ENCODE data around the gene GAGE12J.
"Not testable (repeated sequence)": the region's sequence is repeated elsewhere in the genome, so short reads cannot be mapped to it uniquely, and the experiment has no call there.

GAGE12J gene

DNA sequence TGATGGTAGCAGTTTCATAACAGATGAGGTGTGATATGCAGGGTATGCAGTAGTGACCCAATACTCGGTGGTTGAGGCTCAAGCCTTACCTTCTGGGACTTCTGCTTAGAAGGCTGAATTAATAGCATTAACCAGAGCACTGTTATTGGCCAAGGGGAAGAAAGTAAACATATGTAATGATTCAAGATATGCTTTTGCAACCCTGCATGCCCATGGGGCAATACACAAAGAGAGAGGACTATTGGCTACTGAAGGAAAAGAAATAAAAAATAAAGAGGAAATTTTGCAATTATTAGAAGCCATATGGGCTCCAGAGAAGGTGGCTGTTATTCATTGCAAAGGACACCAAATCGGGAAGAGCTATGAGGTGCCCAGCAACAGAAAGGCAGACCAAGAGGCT, 9.7 kb upstream of the GAGE12J start:
- no peak for DNase-seq

DNA sequence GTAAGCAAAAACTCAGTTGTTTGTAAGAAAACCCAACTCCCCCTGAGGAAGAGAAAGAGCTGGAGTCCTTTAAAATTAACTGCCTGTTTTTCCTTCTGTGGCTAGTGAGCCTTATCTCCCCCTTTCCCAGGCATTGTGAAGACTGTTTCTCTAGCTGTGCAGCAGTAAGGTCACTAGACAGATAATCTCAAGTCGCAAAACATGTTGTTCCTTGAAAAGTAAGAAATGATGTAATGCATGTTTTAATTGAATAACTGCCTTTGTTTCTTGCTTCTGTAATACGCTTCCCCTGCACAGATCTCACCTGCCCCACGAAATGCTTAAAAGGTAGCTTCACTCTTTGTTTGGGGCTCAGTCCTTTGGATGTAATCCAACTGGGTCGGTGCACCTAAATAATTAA, 5.8 kb upstream of the GAGE12J start:
- no peak for DNase-seq

DNA sequence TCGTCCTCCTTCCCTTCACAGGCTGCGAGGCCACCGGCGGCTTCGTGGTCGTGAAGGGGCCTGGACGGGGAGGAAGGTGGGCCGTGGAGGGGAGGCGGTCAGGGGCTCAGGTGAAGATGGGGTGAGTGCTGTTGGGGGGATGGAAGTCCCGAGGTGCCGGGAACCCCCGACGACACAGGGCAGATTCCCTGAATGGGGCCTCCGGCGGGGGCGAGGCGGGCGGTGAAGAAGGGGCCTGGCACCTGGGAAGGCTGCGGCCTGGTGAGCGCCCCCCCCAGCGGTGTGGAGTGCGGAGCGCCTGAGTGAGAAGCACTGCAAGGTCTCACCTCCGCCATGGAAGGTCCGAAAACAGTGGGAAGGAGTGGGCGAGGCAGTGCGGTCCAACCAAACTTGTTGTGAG, 429 bp downstream of the GAGE12J start:
- peak; percentile 17 for DNase-seq

DNA sequence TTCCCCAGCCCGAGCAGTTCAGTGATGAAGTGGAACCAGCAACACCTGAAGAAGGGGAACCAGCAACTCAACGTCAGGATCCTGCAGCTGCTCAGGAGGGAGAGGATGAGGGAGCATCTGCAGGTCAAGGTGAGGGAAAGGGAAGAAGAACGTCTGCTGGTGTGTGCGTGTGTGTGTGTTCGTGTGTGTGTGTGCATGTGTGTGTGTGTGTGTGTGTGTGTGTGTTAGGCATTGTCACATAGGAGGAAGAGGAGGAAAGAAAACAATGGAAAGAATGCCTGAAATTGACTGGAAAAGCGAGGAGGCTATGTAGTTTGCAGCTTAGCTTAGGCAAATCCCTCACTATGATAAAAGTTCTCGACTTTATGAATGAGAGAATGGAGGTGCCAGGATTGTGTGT, 1.9 kb downstream of the GAGE12J start:
- DNase-seq = peak; percentile 54

DNA sequence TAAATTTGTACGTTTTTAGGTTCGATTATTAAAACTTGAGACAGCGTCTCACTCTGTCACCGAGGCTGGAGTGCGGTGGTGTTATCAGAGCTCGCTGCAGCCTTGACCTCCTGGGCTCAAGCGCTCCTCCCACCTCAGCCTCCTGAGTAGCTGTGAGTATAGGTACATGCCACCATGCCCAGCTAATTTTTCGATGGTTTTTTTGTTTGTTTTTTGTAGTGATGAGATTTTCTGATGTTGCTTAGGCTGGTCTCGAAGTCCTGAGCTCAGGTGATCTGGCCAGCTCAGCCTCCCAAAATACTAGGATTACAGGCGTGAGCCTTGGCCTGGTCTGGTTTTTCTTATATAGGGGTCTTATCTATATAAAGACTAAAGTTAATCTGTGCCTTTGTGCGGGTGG, 8.6 kb downstream of the GAGE12J start:
- DNase-seq = peak; percentile 13

DNA sequence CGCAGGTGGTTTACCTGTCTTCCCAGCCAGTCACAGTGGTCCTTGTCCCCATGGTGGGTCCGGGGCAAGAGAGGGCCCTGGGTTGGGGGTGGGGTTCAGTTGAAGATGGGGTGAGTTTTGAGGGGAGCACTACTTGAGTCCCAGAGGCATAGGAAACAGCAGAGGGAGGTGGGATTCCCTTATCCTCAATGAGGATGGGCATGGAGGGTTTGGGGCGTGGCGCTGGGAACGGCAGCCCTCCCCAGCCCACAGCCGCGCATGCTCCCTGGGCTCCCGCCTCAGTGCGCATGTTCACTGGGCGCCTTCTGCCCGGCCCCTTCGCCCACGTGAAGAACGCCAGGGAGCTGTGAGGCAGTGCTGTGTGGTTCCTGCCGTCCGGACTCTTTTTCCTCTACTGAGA, 9.4 kb downstream of the GAGE12J start, which contains the start of gene GAGE13:
GAGE13 (plus strand) TSS at position 301 of the 400 bp plus-strand sequence. CDS start 1,156 bp downstream, outside the sequence.
- not testable (repeated sequence) for DNase-seq

DNA sequence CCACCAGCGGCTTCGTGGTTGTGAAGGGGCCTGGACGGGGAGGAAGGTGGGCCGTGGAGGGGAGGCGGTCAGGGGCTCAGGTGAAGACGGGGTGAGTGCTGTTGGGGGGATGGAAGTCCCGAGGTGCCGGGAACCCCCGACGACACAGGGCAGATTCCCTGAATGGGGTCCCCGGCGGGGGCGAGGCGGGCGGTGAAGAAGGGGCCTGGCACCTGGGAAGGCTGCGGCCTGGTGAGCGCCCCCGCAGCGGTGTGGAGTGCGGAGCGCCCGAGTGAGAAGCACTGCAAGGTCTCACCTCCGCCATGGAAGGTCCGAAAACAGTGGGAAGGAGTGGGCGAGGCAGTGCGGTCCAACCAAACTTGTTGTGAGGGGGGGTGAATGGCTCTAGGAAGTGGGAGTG, 10.0 kb downstream of the GAGE12J start:
- peak; percentile 74 for DNase-seq

DNA sequence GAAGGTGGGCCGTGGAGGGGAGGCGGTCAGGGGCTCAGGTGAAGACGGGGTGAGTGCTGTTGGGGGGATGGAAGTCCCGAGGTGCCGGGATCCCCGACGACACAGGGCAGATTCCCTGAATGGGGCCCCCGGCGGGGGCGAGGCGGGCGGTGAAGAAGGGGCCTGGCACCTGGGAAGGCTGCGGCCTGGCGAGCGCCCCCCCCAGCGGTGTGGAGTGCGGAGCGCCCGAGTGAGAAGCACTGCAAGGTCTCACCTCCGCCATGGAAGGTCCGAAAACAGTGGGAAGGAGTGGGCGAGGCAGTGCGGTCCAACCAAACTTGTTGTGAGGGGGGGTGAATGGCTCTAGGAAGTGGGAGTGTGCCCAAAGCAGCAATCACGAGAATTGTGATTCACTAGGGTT, 19.6 kb downstream of the GAGE12J start:
- DNase-seq = peak; percentile 60

DNA sequence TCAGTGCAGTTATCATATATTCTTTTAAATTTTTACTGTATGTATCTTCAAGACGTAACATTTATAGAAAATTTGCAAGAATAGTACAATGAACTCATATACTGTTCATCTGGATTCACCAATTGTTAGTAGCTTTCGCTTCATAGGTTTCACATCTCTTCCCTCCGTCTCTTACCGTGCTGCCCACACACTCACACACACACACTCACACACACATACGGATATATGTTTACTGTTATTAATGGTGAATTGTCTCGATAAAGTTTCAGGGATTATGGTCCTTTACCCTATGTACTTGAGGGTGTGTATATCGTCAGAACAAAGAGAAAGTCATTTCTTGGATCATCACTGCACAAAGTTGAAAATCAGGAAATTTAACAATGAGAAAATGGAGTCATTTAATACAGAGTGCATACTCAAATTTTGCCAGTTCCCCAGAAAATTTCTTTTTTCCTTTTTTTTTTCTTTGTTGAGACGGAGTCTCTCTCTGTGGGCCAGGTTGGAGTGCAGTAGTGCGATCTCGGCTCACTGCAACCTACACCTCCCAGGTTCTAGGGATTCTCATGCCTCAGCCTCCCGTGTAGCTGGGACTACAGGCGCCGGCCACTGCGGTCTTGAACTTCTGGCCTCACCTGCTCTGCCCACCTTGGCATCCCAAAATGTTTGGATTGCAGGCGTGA, 22.8 kb downstream of the GAGE12J start:
- peak; percentile 47 for DNase-seq

DNA sequence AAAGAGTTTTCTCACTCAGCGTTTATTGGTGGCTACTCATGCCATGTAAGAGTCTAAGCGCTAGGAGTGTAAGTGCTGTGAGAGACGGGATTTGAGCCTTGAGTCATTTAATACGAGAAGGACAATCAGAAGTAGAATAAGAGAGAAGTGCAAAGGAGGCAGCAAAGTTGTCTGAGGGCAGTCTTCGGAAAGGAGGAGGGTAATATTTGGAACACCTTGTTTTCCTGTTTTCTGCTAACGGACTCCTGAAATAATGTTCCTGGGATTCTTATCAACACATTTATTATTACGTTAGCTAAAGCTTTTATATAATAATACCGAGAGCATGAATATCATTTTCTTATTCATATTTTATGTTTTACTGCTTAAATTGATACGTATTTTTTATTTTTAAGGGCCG, 23.6 kb downstream of the GAGE12J start:
- peak; percentile 53 for DNase-seq

DNA sequence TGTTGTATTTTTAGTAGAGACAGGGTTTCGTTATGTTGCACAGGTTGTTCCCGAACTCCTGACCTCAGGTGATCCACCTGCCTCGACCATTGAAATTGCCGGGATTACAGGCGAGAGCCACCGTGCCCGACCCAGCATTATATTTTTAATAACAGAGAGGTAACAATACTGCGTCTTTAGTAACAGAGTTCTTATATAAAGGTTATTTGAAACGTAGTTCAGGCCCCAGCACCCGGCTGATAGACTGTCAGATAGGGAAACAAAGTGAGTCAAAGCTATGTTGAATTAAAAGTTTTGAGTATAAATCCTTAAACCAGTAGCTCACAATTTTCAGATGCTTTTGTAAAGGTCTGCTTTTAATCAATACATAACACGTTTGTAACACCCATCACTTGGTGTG, 24.3 kb downstream of the GAGE12J start:
- peak; percentile 61 for DNase-seq
